ENCODE measurements around the gene ARMC12. TPM values are rescaled to one million over a fixed set of nuclear protein-coding genes. Genes with fewer than 3 reads are reported as not detected.

ARMC12 gene
- total and polyA plus RNA-seq, 2 of the 4 experiments (the other 2 are of a cell fraction) = 0.18 to 0.74 TPM

DNA sequence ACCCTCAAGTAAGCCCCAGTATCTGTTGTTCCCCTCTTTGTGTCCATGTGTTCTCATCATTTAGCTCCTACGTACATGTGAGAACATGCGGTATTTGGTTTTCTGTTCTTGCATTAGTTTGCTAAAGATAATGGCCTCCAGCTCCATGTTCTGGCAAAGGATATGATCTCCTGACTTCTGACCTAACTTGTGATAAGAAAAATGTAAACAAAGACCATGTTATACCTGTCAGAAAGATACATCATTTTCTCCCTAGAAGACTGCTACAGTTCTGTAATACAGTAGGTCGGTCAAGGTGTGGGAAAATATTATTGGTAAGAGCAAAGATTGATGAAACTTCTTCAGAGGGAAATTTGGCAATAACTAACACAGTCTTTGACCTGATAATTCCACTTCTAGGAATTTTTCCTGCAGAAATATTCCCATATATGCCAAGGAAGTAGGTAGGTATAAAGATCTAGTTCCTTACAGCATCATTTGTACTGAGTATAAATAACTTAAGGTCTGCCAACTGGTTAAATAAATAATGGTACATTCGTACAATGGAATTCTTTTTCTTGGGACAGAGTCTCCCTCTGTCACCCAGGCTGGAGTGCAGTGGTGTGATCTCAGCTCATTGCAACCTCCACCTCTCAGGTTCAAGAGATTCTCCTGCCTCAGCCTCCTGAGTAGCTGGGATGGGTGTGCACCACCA lies 29.0 kb upstream of the ARMC12 start:
- CTCF ChIA-PET = no interaction called here
- no TSS peak for BruUV-seq (replicated peaks)

More for the DNA sequence above, 29.0 kb upstream of the ARMC12 start:
- no CpG with 5 or more reads among the region's 4 CpGs for WGBS, 2 experiments (ENCODE audit: extremely low coverage in 2 of 2, insufficient read length in 1 of 2)
- Histone ChIP-seq H4K5ac (ENCODE audit: low read depth, low read length) (no peak overlapping the region), H3K27me3 (ENCODE audit: control insufficient read depth, insufficient read depth, low read length) (0 out of 2 replicates have a peak, but pooled peaks cover 2% of the 10 kb centered on the region), H3K4me2 (ENCODE audit: low read depth, low read length) (no peak overlapping the region), H4K8ac (ENCODE audit: low read depth in 2 of 2, low read length in 2 of 2) (no peak overlapping the region), H3K4ac (ENCODE audit: low read depth, low read length) (no peak overlapping the region), H2AK5ac (ENCODE audit: low read depth, low read length) (no peak overlapping the region), H3K56ac (ENCODE audit: extremely low read depth, insufficient read depth, low read length) (no peak overlapping the region), H2BK5ac (ENCODE audit: low read depth, low read length, poor library complexity, severe bottlenecking) (no peak overlapping the region), H4K20me1 (ENCODE audit: insufficient read depth, low read length) (no peaks in the 10 kb centered on the region), H3K4me3 (ENCODE audit: insufficient read depth, low read depth, low read length) (no peak overlapping the region), H2BK15ac (ENCODE audit: low read depth, low read length) (no peak overlapping the region), H4K91ac (ENCODE audit: insufficient read depth, low read depth, low read length) (no peak overlapping the region), H3K9me3 (ENCODE audit: control insufficient read depth, insufficient read depth, low read length) (peaks cover 2% of the 10 kb centered on the region), H3K23ac (ENCODE audit: low read depth, low read length) (no peak overlapping the region), H2AFZ (replicated peaks; ENCODE audit: low read length, poor library complexity) (no peak overlapping the region), H2BK120ac (ENCODE audit: low read depth, low read length) (no peak overlapping the region), H3K36me3 (ENCODE audit: control insufficient read depth, insufficient read depth, low read length) (no peaks in the 10 kb centered on the region), H3K9ac (ENCODE audit: low read depth, low read length) (no peak overlapping the region), H3K18ac (ENCODE audit: low read depth, low read length) (no peak overlapping the region), H2AK9ac (replicated peaks; ENCODE audit: low read depth, low read length, poor library complexity) (no peak overlapping the region), H3K9me1 (ENCODE audit: insufficient read depth, low read length) (no peaks in the 10 kb centered on the region), H2BK20ac (ENCODE audit: low read depth, low read length) (no peak overlapping the region), H3K27ac (ENCODE audit: insufficient read depth, low read length) (no peak overlapping the region), H3K79me1 (ENCODE audit: low read depth in 1 of 2, low read length in 2 of 2) (no peaks in the 10 kb centered on the region), H3K4me1 (ENCODE audit: control insufficient read depth, insufficient read depth, low read length) (no peaks in the 10 kb centered on the region), H3K14ac (replicated peaks; ENCODE audit: low read depth, low read length) (no peak overlapping the region)
- POLR2A ChIA-PET (ENCODE audit: unreplicated experiment) = interaction anchor here (0.6 kb wide), 1 partner anchor 12 kb away, joined by 3 read pairs; no protein-coding TSS in a partner anchor
- no peak for TF ChIP-seq SMC3 (IDR thresholded peaks at IDR 0.05; ENCODE audit: low read depth, low read length)
- no peak for TF ChIP-seq RAD21 (IDR thresholded peaks at IDR 0.05; ENCODE audit: low read length)
- no peak for TF ChIP-seq POLR2A (IDR thresholded peaks at IDR 0.05; ENCODE audit: low read depth, low read length)
- TF ChIP-seq MXI1 (IDR thresholded peaks at IDR 0.05; ENCODE audit: borderline replicate concordance, low read depth, low read length) = no peak
- TF ChIP-seq, protein P1, sequence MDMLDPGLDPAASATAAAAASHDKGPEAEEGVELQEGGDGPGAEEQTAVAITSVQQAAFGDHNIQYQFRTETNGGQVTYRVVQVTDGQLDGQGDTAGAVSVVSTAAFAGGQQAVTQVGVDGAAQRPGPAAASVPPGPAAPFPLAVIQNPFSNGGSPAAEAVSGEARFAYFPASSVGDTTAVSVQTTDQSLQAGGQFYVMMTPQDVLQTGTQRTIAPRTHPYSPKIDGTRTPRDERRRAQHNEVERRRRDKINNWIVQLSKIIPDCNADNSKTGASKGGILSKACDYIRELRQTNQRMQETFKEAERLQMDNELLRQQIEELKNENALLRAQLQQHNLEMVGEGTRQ (IDR thresholded peaks at IDR 0.05; ENCODE audit: low read depth, low read length) = no peak
- no peak for TF ChIP-seq RCOR1 (IDR thresholded peaks at IDR 0.05; ENCODE audit: insufficient replicate concordance, low read length)
- no peak for TF ChIP-seq FOS (IDR thresholded peaks at IDR 0.05; ENCODE audit: low read depth, low read length)
- TF ChIP-seq, protein P2, sequence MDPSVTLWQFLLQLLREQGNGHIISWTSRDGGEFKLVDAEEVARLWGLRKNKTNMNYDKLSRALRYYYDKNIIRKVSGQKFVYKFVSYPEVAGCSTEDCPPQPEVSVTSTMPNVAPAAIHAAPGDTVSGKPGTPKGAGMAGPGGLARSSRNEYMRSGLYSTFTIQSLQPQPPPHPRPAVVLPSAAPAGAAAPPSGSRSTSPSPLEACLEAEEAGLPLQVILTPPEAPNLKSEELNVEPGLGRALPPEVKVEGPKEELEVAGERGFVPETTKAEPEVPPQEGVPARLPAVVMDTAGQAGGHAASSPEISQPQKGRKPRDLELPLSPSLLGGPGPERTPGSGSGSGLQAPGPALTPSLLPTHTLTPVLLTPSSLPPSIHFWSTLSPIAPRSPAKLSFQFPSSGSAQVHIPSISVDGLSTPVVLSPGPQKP (IDR thresholded peaks at IDR 0.05; ENCODE audit: borderline replicate concordance, low read depth, low read length) = no peak
- TF ChIP-seq RFX5 (IDR thresholded peaks at IDR 0.05; ENCODE audit: low read depth, low read length) = no peak
- TF ChIP-seq MAFK (IDR thresholded peaks at IDR 0.05; ENCODE audit: low read depth, low read length) = no peak
- TF ChIP-seq BHLHE40 (IDR thresholded peaks at IDR 0.05; ENCODE audit: low read depth, low read length) = no peak
- TF ChIP-seq CHD1 (IDR thresholded peaks at IDR 0.05; ENCODE audit: low read depth, low read length) = no peak
- TF ChIP-seq CEBPB (IDR thresholded peaks at IDR 0.05; ENCODE audit: low read depth, low read length) = no peak
- no peak for TF ChIP-seq MAZ (IDR thresholded peaks at IDR 0.05; ENCODE audit: borderline replicate concordance, low read depth, low read length)
- TF ChIP-seq, protein P3, sequence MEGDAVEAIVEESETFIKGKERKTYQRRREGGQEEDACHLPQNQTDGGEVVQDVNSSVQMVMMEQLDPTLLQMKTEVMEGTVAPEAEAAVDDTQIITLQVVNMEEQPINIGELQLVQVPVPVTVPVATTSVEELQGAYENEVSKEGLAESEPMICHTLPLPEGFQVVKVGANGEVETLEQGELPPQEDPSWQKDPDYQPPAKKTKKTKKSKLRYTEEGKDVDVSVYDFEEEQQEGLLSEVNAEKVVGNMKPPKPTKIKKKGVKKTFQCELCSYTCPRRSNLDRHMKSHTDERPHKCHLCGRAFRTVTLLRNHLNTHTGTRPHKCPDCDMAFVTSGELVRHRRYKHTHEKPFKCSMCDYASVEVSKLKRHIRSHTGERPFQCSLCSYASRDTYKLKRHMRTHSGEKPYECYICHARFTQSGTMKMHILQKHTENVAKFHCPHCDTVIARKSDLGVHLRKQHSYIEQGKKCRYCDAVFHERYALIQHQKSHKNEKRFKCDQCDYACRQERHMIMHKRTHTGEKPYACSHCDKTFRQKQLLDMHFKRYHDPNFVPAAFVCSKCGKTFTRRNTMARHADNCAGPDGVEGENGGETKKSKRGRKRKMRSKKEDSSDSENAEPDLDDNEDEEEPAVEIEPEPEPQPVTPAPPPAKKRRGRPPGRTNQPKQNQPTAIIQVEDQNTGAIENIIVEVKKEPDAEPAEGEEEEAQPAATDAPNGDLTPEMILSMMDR (conservative IDR thresholded peaks at IDR 0.05; ENCODE audit: low read depth, low read length) = no peak
- no peak for TF ChIP-seq NFE2L2 (IDR thresholded peaks at IDR 0.05; ENCODE audit: low read depth, low read length)
- in situ Hi-C loops (cut with MboI; ENCODE audit: low sequenced_read_pairs) (no loop called here), dilution Hi-C loops (cut with HindIII; ENCODE audit: low sequenced_read_pairs, unreplicated experiment) (no loop called here), intact Hi-C loops (cut with micrococcal nuclease) (no loop called here)
- DNase-seq (no peak), ATAC-seq (ENCODE audit: low read depth) (no peak)
